HG03139 (cell line): ENCODE measurements around the gene RADX.
"Not testable (repeated sequence)": the region's sequence is repeated elsewhere in the genome, so short reads cannot be mapped to it uniquely, and the experiment has no call there.

Experiments used
- ATAC-seq: cut with Tn5 transposase; IDR thresholded peaks from one replicate; pipeline ENCODE4 v1.9.1; 2021; ENCODE audit not compliant: unreplicated experiment

RADX gene, protein sequence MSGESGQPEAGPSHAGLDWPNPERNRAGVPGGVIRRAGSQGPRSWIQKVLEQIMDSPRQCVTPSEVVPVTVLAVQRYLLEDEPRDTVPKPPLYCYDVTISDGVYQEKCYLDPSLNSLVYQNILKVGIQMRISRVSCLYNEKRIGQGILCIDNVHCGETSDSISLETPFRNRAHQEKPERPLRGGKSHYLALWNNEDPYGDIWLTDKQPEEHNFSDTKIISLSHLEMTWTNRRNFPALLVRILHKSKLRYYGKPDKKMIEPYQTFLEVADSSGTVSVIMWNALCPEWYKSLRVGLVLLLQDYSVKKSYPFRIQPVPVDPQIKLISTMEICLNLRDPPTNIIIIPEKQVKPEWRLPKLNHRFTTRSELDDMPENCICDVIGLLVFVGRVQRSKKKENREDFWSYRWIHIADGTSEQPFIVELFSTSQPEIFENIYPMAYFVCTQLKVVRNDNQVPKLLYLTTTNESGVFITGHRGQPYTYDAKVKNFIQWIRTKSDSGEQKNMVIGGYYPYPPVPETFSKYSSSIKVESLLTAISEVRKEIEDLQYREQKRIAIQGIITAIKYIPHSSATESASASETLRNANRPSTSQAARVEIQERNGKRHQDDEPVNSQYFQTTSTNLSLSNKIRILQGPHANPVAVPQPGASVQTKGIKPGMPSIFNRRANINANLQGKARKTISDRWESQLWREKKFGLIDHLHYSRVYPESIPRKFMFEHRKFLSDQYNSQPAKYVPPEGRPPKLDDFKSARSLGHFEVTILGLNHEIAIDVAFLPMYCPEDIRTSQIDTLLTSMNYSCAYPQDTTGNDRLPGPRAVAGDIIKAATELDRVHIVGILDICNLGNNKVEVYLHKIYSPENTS

DNA sequence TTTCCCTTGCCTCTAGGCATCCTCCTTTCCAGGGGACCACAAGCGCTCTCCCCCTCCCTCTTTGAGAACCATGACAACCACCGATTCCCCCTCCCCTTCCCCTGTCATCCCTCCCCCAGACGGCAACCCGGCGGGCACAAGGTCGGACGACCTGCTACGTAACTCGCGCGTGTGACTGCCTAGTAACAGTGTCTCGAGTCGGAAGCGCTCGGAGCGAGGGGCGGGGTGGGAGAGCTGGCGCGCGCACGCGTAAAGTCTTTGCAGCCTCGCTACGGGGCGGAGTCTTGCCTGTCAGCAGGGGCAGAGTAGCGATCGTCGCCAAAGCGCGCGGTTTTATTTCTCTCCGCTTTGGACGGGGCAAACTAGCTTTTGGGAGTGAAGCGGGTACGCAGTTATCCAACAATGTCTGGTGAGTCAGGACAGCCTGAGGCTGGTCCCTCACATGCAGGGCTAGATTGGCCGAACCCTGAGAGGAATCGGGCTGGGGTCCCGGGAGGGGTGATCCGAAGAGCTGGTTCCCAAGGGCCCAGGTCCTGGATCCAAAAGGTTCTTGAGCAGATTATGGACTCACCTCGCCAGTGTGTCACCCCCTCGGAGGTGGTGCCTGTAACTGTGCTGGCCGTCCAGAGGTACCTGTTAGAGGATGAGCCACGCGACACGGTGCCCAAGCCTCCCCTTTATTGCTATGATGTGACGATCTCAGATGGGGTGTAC is at the start of gene RADX:
TSS of gene RADX (plus strand) at position 300 of the 714 bp plus-strand sequence. CDS start at position 403, 103 bp downstream.
- peak; percentile 99 for ATAC-seq

DNA sequence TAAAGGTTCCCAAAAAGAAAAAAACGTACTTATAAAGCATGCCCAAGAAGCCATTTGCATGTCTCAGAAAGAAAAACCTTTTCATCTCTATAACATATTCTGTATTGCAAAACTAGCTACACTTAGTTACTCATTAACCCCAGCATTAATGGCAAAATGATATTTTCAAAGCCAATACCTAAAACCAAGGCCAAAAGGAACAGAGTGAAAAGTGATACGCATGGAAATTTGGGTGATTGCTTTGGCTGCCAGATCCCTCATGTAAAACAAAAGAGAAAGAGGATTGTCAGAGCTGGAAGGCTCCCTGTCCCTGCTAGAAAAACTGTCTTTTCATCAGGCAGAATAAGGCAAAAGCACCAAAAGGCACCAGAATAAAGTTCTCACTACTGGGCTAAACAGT is 46.8 kb upstream of the RADX start:
- no peak for ATAC-seq

DNA sequence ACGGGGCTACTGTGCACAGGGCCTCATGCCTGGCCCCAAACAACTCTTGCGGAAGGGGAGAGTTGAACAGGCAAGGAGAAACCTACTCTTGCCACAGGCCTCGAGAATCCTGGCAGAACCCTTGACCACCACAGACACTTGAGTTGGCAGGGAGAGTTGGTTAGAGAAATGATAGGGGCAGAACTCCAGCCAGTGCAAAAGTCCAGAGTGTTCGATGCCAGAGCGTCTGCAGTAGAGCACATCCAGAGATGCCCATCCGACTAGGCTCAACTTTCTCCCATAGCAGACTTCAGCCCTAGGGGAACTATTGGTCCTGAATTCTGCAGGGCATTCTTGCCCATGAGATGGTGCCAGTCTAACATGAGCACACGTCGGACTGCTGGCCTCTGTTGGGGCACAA is 45.4 kb upstream of the RADX start:
- ATAC-seq, result no peak

DNA sequence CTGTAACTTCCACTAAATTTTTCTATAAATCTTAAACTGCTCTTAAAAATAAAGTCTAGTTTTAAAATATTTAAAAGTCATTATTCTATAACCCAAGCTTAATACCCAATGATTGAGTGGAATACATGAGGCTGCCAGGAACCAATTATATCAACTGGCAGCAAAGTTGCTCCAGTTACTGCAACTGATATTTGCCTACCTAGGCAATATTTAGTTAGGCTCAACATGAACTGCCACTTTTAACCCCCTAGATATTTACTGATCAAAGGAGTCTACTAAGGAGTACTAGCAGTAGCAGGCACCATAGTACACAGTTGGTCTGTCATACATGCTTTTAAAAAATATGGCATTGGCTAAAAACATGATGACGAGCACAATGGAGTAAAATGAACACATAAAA is 29.9 kb upstream of the RADX start:
- ATAC-seq, result no peak

DNA sequence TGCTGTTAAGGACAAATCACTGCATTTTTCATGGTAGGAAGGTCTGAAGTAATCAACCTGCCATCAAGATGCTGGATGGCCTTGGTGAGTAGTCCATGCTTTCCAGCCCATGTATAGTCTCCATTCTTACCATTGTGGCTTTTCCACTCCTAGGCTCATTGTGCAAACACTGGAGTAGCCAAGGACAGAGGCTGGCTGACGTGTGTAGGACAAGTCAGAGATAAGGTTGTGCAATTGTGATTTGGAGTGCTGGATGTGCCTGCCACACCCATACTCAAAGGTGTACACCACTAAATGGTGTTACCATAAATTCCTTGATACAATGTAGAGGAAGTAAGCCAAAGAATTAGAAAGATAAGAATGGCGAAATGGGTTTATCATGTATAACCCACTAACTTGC is 26.3 kb upstream of the RADX start:
- ATAC-seq, result no peak

DNA sequence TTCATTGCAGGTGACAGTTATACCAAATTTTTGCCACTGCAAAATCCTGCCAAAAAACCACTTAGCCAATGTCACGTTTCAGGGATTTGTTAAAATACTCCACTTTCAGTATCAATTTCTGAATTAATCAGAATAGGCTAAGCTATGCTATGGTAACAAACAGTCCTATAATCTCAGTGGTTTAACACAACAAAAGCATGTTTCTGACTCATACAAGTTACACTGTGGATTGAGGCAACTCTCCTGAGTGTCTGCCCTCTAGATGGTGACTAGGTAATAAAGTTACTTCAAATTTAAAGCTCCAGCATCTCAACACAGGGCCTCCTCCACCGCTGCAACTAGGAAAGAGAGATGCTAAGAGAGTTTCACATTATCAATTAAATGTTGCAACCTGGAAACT is 23.0 kb upstream of the RADX start:
- no peak for ATAC-seq

DNA sequence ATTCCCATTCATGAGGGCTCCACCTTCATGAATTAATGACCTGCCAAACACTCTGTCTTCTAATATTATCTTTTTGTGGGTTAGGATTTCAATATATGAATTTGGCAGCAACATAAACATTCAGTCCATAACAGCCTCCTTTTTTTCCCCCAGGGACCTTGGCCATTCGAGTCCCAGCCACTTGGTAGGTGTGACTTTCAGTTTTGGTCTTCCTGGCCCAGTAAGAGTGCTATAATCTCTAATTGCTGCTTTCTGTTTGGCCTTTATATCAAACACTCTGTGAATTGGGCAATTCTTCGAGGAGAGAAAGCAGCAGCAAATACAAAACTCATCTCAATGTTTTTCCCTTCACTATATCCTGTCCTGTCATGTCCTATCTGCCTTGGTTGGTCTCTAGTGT is 12.4 kb upstream of the RADX start:
- no peak for ATAC-seq

DNA sequence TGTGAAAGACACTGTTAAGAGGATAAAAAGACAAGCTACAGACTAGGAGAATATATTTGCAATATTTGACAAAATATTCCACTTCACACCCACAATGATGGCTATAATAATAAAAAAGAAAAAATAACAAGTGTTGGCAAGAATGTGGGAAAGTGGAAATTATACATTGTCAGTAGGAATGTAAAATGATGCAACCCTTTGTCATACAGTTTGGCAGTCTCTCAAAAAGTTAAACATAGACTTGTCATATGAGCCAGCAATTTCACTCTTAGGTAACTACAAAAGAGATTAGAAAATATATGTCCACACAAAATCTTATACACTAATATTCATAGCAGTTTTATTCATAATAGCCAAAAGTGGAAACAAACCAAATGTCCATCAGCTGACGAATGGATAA is 5.2 kb upstream of the RADX start:
- ATAC-seq, result no peak

DNA sequence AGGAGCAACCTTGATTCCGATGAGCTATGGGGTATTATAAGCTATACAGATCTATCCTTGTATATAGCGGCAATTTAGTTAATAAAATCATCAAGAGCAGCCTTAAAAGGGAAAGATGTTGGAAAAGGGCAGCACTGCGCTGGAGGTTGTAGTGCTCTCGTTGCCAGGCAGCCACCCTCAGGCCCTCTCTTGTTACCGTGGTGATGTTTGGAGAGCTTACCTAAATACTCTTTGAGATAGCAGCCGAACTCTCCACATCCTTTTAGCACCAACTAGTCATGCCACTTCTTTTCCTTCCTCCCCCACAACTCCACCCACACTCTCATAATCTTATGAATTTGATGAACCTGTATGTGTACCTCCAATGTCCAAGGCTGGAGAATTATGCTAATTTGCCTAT is 3.8 kb upstream of the RADX start:
- ATAC-seq, result no peak

DNA sequence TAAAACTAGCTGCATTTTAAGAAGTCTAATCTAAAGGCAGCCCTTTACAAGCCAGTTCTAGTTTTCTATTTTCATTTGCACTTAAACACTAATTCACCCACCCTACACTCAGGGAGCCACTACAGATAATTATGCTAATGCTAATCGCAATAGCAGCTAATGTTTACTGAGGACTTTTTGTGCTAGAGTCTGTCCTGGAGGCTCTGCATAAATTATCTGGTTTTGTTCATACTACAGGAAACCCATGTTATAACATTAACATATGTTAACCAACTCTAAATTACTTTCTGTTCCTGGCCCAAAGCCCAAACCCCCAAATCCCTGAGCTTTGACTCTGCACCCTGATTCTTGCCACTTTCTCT is 480 bp upstream of the RADX start:
- ATAC-seq, result peak; percentile 8

DNA sequence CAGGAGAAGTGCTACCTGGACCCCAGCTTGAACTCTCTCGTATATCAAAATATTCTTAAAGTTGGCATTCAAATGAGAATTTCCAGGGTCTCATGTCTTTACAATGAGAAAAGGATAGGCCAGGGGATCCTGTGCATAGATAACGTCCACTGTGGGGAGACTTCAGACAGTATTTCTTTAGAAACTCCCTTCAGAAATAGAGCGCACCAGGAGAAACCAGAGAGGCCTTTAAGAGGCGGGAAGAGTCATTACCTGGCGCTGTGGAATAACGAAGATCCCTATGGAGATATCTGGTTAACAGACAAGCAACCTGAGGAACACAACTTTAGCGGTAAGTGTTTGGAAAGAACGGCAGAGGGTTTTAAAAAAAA is 600 bp downstream of the RADX start:
- peak; percentile 8 for ATAC-seq

DNA sequence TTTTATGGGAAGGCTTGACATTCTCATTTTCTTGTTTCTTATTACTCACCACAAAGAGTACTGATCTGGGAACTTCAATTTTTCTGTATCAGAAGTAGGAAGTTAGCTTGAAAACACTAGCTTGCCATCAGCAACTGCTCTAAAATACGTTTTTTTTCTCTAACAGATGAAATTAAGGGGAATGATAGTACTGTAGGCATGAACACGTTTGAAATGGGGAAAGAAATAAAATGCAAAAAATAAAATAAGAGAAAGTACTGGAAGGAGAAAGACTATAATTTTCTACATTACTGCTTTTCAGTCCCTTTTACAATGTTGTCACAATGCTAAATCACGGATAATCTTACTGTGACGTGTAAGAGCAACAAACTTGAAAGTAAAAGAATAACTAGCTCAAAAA is 1.5 kb downstream of the RADX start:
- ATAC-seq, result no peak

DNA sequence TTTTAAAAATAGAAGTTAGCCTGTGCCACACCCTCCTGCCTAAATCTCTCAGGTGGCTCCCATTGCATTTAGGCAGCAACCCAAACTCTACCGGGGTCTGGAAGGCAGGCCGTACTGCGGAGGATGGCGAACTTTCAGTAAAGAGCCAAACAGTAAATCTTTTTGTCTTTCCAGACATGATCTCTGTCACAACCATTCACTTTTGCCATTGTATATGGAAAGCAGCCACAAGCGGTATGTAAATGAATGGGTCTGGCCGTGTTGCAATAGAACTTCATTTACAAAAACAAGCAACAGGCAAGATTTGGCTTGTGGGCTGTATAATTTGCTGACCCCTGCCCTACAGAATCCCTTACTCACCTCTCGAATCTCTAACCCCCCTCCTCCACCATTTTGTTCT is 3.3 kb downstream of the RADX start:
- ATAC-seq, result no peak

DNA sequence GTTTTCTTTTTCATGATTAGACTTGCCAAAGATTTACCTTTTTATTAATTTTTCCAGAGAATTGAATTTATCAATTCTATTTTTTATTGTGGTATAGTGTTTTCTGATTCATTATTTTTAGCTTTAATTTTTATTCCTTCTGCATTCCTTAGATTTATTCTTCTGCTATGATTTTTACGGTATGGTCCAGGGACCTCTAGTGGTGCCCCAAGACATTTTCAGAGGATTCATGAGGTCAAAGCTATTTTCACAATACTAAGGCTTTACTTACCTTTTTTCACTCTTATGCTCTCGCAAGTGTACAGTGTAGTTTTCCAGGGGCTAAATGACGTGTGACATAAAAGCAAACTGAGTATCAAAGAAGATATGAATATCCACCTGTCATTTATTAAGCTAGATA is 8.0 kb downstream of the RADX start:
- no peak for ATAC-seq

DNA sequence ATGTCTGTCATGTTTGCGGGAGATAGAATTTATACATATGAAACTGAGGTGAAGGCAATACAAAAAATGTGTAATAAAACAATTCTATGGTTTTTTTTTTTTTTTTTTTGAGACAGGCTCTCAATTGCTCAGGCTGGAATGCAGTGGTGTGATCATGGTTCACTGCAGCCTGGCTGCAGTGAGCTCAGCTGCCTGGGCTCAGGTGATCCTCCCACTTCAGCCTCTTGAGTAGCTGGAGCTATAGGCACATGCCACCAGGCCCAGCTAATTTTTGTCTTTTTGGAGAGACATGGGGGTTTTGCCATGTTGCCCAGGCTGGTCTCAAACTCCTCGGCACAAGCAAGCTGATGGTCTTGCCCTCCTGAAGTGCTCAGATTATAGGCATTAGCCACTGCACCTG is 10.1 kb downstream of the RADX start:
- ATAC-seq, result no peak

DNA sequence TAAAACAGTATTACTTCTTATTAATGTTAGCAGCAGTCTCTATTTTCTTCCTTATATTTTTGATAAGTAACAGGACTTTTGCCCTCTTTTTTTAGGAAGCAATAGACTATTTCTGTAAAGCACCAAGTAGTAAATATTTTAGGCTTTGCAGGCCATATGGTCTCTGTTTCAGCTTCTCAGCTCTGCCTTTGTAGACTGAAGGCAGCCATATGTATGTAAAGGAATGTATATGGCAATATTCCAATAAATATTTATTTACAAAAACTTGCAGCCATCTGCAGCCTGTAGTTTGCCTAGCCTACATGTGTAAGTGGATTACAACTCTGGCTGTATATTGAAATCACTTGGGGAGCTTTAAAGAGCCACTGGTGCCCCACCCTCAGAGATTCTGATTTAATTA is 15.0 kb downstream of the RADX start:
- no peak for ATAC-seq

DNA sequence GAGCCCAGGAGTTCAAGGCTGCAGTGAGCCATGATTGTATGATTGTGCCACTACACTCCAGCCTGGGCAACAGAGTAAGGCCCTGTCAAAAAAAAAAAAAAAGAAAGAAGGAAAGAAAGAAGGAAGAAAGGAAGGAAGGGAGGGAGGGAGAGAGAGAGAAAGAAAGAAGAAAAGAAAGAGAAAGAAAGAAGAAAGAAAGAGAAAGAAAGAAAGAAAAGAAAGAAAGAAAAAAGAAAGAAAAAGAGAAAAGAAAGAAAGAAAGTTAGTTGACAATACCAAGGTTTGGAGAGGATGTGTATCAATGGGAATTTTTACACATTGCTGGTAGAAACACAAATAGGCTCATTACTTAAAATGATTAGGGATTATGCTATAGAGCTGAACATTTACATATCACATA is 19.8 kb downstream of the RADX start:
- ATAC-seq, result no peak

DNA sequence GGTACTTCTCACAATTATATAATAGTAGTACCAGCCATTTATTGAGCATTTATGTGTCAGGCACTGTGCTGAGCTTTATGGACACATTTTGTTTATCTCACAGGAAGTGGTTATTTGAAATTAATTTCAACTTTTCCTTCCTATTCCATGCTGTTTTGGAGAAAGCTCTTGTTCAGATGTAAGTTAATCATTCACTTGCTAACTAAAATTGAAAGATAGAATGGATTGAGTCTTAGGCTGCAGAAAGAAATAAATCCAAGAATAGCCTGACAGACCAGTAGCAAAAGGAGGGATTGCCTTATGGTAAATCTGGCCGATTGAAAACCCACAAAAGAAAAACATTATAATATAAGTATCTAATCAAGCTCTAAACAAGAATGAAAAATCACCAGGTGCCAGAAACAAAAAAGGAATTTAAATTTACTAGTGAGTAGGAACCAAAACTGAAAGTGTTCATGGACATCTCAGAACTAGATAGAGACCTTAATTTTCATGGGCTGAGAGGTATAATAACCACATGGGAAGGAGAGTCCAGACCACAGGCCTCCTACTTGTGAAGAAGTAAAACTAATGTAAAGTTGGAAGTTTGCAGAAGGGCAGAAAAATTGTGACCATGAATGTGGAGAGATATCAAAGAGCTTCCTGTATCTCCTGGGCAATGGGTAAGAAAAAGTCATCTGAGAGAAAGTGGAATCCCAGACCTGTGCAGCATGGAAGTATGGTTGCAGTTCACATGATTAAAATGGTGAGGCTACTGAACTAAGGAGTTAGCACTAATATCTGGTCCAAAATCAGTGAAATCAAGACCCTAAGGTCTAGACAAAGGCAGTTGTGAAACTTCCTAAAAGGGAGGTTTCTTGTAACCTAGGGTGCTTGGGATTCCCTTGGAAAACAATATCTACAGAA is 38.0 kb downstream of the RADX start:
- peak; percentile 94 for ATAC-seq

DNA sequence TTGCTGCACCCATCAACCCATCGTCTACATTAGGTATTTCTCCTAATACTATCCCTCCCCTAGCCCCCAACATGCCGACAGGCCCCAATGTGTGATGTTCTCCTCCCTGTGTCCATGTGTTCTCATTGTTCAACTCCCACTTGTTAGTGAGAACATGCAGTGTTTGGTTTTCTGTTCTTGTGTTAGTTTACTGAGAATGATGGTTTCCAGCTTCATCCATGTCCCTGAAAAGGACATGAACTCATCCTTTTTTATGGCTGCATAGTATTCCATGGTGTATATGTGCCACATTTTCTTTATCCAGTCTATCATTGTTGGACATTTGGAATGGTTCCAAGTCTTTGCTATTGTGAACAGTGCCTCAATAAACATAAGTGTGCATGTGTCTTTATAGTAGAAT is 41.8 kb downstream of the RADX start:
- ATAC-seq, result not testable (repeated sequence)

DNA sequence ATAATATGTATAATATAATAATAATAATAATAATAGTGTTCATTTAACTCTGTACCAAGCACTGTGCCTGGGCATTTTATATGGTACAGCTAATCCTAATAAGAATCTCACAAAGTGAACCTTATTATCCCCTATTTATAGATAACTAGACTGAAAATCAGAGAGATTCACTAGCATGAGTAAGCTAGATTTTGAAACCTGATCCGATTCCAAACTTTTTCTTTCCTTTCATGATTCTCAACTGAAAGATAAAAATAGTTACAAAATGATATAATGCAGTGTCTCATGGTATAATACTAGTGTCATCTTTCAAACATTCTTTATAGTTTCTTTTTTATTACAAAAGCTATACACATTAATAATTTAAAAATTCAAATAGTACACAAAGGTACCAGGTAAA is 58.9 kb downstream of the RADX start:
- ATAC-seq, result no peak

DNA sequence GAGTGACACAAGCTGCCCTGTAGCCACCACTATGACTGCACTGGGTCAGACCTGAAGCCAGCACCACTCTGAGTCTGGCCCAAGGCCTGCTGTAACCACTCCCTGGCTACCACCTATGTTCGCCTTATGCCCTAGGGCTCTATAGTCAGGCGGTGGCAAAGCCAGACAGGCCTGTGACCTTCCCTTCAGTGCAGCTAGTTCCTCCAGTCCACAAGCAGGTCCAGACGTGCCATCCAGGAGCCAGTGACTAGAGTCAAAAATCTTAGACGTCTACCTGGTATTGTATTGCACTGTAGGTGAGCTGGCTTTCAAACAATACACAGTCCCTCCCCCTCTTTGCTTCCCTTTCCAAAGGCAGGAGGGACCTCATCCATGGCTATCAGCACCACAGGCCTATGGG is 60.7 kb downstream of the RADX start:
- ATAC-seq, result no peak
